Large intestine (tissue), 3 donors: Measurements from ENCODE around the gene IFT57. TPM values are rescaled to one million over a fixed set of nuclear protein-coding genes. Genes with fewer than 3 reads are reported as not detected.

Experiments used
- DNase-seq, 2 donors: peaks; one replicate each; pipeline versions ENCODE4 v3.0.0 to v3.0.0-alpha.2; 2013
- H3K27ac ChIP-seq: one replicate; pipeline ENCODE4 v1.5.1; 2013; ENCODE audit warnings: low read length
- H3K27me3 ChIP-seq: 2 replicates; pipeline ENCODE4 v1.6.1; 2013; ENCODE audit warnings: low read length; ENCODE audit not compliant: control insufficient read depth, insufficient read depth
- H3K36me3 ChIP-seq: 2 replicates; pipeline ENCODE4 v1.6.1; 2013; ENCODE audit warnings: low read length; ENCODE audit not compliant: control insufficient read depth, insufficient read depth
- H3K4me1 ChIP-seq: one replicate; pipeline ENCODE4 v1.6.1; 2013; ENCODE audit warnings: low read length; ENCODE audit not compliant: control insufficient read depth, insufficient read depth
- H3K4me3 ChIP-seq: one replicate; pipeline ENCODE4 v1.5.1; 2013; ENCODE audit warnings: low read length
- H3K9me3 ChIP-seq: one replicate; pipeline ENCODE4 v1.6.1; 2013; ENCODE audit warnings: mild to moderate bottlenecking, low read depth, low read length, moderate library complexity; ENCODE audit not compliant: control insufficient read depth
- WGBS: methylation state at CpG from one replicate; pipeline ENCODE4 v1.1.5; 2013; ENCODE audit warnings: low lambda C conversion rate; ENCODE audit not compliant: insufficient coverage; 5-methylcytosine and 5-hydroxymethylcytosine counted together
- polyA plus RNA-seq: library from polyadenylated mRNA; unstranded; fragments of 120-200 nt; gene quantifications from one replicate; pipeline ENCODE4 v1.2.1, GENCODE V29; 2013

The IFT57 gene
- polyA plus RNA-seq, 1 donor = 31.3 TPM

DNA sequence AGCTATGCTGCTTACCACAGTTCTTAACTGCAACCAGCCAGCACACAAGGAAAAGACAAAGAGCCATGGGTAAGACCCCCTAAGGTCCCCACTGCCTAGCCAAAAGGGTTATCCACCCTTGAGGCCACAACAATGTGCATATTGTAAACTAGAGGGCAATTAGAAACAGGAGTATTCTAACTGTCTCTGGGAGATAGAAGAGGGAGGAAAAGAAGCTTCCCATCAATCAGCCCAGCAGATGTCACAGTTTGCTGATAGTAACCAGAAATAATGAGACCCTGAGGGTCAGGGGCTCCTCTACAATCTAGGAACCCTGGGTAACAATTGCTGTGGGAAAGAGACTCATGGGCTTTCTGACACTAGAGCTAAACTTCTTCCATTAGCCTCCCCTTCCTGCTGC is 20.6 kb upstream of the IFT57 start:
- Histone ChIP-seq H3K36me3 (no peaks in the 10 kb centered on the region), H3K27ac (no peak overlapping the region), H3K27me3 (no peaks in the 10 kb centered on the region), H3K4me3 (no peak overlapping the region), H3K9me3 (no peaks in the 10 kb centered on the region), H3K4me1 (peaks cover 8% of the 10 kb centered on the region)
- no peak for DNase-seq

DNA sequence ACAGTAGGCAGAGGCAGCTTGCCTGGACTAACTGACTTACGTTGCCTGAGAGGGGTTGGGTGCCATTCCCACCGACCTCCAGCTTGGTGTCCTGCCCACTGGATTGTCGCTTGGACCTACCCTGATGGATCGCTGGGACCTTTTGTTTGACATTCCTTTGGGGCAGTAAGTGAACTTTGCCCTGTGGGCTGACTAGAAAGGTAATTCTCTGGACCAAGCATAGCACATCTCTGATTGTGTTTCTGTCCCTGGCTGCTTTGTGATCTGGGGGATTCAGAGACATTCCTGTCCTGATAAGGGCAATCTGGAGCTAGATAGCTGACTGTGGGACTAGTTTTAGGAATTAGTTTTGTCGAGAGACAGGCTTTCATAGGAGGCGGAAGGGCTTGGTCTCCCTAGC is 19.5 kb upstream of the IFT57 start:
- DNase-seq = peak in 1 of 2 donors; percentile 12
- Histone ChIP-seq H3K9me3 (no peaks in the 10 kb centered on the region), H3K36me3 (no peaks in the 10 kb centered on the region), H3K27me3 (no peaks in the 10 kb centered on the region), H3K4me3 (no peak overlapping the region), H3K27ac (no peak overlapping the region), H3K4me1 (peaks cover 8% of the 10 kb centered on the region)
- no CpG with 5 or more reads among the region's 6 CpGs for WGBS

DNA sequence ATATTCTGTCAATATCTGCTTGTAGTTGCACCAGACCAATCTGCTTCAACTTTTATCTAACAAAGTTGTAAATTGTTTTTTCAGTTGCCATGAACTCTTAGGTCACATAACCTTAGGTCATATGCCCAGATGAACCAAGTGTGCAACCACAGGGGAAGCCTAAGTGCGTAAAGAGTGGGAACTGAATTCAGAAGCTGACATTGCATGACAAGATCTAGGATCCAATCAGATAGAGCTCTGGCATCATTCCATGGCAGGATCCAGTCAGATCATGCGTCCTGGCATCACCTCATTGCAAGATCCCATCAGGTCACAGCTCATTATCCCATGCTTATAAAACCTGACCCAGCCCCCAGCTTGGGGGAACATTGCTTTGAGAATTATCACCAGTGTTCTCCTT is 18.9 kb upstream of the IFT57 start:
- WGBS = no CpG with 5 or more reads among the region's 2 CpGs
- Histone ChIP-seq H3K4me3 (no peak overlapping the region), H3K36me3 (no peaks in the 10 kb centered on the region), H3K27me3 (no peaks in the 10 kb centered on the region), H3K4me1 (peaks cover 8% of the 10 kb centered on the region), H3K9me3 (no peaks in the 10 kb centered on the region), H3K27ac (no peak overlapping the region)
- no peak for DNase-seq

DNA sequence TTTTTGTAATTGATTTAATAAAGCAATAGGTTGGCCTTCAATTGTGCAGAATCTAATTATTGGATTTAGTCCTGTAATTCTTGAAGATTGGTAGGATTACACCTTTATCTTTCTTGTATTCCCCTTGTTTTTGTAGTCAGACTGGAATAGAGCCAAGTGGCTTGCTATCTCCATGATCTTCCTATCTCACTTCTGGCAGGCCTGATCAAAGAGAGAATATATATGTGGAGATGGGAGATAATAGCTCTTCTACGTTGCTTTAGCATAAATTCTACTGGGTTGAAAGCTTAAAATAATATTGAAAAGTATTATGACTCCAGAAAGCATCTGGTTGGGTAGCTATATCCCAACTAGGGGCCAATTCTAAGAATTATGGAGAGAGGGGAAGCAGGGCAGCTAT is 16.9 kb upstream of the IFT57 start:
- Histone ChIP-seq H3K36me3 (no peaks in the 10 kb centered on the region), H3K4me1 (peaks cover 8% of the 10 kb centered on the region), H3K9me3 (no peaks in the 10 kb centered on the region), H3K4me3 (no peak overlapping the region), H3K27me3 (no peaks in the 10 kb centered on the region), H3K27ac (no peak overlapping the region)
- no CpG with 5 or more reads among the region's 1 CpG for WGBS
- no peak for DNase-seq

DNA sequence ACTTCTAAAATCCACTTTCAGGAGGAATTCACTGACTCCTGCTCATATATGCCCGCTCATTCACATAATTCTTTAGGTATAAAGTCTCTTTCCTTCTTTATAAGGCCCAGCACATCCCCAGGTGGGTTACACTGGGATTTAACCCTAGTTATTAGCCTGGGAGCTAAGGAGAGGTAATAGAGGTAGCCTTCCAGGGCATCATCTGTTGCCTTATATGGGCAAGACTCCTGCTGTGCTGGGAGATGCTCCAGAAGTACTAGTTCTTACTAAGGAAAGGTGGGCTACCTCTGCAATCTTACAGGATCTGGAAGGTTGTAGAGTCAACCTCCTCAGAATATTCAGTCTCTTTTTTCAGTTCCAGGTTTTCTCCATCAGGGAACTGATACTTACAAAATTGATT is 13.1 kb upstream of the IFT57 start:
- Histone ChIP-seq H3K4me1 (no peaks in the 10 kb centered on the region), H3K9me3 (no peaks in the 10 kb centered on the region), H3K36me3 (no peaks in the 10 kb centered on the region), H3K4me3 (no peak overlapping the region), H3K27me3 (no peaks in the 10 kb centered on the region), H3K27ac (no peak overlapping the region)
- no peak for DNase-seq
- 100% methylated on average over 1 of the region's 1 CpG for WGBS

DNA sequence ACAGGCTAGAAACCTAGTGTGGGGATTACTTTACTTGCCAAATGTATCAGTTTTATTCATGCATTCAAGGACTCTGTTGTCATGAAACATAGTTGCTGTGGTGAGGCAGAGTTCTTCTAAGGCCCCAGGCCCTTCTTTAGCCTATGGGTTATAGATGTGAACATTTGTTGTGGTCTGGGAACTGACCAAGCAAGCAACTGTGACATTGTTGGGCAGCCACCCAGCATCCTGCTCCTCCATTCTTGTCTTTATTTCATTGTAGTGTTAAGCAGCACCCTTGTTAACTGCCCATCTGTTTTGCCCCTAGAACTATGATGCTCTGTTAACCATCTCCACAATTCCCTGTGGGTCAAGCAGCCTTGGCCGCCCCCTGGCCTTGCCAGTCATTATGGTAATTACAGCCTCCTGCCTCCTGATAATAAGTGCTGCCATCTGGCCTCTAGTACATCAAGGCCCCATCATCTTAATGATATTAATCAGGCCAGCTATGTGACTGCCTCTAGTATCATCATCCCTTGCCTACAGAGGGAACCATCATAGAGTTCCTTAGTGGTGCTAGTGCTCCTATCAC is 12.2 kb upstream of the IFT57 start:
- H3K9me3 ChIP-seq = no peaks in the 10 kb centered on the region
- no peaks in the 10 kb centered on the region for H3K27me3 ChIP-seq
- no peaks in the 10 kb centered on the region for H3K4me1 ChIP-seq
- DNase-seq = no peak
- H3K4me3 ChIP-seq = no peak overlapping the region
- H3K27ac ChIP-seq = no peak overlapping the region
- H3K36me3 ChIP-seq = no peaks in the 10 kb centered on the region
- no CpG with 5 or more reads among the region's 1 CpG for WGBS

DNA sequence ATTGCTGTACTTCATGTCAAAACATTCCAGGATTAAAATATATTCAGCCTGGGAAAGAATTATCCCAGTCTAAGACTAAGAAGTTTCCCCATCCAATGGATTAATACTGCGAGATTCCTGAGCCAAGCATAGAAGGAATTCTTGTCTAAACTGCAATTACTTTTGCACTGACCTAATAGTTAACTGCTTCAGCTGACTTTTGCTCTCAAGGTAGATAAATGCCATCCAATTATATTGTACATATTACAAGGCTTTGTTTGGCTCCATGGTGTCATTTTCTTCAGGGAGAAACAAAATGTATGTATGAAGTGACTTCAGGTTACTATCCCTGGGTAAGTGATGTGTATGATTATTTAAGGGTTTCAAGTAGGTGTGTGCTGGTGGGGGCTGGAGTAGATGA is 6.1 kb upstream of the IFT57 start:
- Histone ChIP-seq H3K4me1 (peaks cover 15% of the 10 kb centered on the region), H3K27ac (peak overlapping the region; percentile 30), H3K27me3 (no peaks in the 10 kb centered on the region), H3K4me3 (no peak overlapping the region), H3K36me3 (no peaks in the 10 kb centered on the region), H3K9me3 (no peaks in the 10 kb centered on the region)
- DNase-seq = peak; percentile 26 to 64
- no CpG with 5 or more reads among the region's 1 CpG for WGBS

DNA sequence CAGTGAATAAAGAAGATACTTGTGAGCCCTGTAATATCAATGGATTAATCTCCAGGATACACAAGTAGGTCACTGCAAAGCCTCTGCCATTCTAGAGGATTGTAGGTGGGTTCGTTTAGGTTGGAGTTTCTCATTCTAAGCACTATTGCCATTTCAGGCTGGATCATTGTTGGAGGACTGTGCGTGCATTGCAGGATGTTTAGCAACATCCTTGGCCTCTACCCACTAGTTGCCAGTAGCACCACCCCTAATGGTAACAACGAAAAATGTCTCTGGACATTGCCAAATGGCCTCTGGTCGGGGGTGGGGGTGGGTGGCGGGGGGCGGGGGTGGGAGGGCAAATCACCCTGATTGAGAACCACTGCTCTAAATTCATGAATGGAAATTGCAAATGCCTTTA is 4.9 kb upstream of the IFT57 start:
- Histone ChIP-seq H3K27me3 (no peaks in the 10 kb centered on the region), H3K4me3 (no peak overlapping the region), H3K9me3 (no peaks in the 10 kb centered on the region), H3K27ac (no peak overlapping the region), H3K36me3 (no peaks in the 10 kb centered on the region), H3K4me1 (peaks cover 19% of the 10 kb centered on the region)
- DNase-seq = no peak
- WGBS = no CpG with 5 or more reads among the region's 6 CpGs

DNA sequence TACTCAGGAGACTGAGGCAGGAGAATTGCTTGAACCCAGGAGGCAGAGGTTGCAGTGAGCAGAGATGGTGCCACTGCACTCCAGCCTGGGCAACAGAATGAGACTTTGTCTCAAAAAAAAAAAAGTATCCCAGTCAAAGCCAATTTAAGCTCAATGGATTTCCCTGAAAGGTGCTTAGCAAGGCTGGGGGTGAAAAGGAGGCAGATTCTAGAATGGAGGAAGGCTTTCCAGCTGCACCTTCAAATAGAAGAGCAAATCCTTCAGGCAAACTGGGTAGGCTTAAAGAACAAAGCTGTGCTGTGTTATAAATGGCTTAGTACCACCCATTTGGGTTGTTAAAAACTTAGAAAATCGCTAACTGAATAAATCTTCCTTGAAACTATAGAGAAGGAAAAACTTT is 3.0 kb upstream of the IFT57 start:
- peaks cover 19% of the 10 kb centered on the region for H3K4me1 ChIP-seq
- no peaks in the 10 kb centered on the region for H3K36me3 ChIP-seq
- no peaks in the 10 kb centered on the region for H3K27me3 ChIP-seq
- H3K9me3 ChIP-seq = no peaks in the 10 kb centered on the region
- H3K4me3 ChIP-seq = no peak overlapping the region
- H3K27ac ChIP-seq = no peak overlapping the region
- 100% methylated on average over 1 of the region's 1 CpG for WGBS
- DNase-seq = no peak

DNA sequence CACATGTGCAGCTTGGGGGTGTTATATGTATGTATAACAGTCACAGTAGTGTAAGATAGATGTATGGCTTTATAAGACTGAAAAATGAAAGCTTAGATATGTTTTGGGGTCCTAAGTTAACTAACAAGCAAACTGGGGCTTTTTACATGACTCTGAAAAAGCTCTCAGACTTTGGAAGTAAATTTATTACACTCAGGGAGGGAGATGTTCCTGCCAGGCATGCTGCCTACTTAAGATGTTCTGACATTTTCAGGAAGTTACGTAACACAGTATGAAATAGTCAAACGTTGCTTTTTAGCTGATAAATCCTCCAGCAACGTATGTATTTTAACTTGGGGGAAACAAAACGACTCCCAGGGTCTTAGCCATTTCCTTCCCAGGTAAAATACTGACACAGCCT is 1.7 kb upstream of the IFT57 start:
- peak in 1 of 2 donors; percentile 22 for DNase-seq
- no peaks in the 10 kb centered on the region for H3K27me3 ChIP-seq
- WGBS = no CpG with 5 or more reads among the region's 4 CpGs
- no peak overlapping the region for H3K4me3 ChIP-seq
- peaks cover 16% of the 10 kb centered on the region for H3K4me1 ChIP-seq
- H3K9me3 ChIP-seq = no peaks in the 10 kb centered on the region
- no peaks in the 10 kb centered on the region for H3K36me3 ChIP-seq
- no peak overlapping the region for H3K27ac ChIP-seq

DNA sequence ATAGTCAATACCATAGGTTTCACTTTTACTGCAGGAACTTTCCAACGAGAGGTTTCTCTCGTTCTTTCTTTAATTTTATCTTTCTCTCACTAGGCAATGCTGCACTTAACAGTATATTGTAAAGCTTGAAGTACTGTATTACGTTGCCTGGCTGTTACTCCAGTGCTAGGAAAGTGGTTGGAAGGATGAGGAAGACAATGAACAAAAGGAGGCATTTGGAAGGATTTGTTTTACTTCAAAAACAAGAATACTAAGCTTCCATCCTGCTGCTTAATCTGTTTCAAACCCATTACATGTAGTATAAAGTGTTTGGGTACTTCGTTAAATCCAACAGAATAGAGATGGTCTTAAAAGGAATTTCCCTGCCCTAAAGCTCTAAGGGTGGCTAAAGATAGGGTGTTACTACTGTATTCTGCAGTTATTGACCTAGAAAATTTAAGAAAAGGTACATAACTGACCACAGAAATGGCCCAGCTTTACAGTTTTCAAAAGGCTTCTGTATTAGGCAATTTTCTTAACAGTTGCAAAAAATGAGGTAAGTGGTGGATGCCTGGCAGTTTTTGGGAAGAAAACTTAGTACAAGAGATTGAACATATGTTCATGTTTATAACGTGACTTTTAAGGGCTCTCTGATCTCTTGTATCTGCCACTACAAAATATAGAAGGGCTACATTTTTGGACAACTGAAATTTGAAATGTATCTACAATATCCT is 785 bp upstream of the IFT57 start:
- 6% methylated on average over 3 of the region's 5 CpGs for WGBS
- no peaks in the 10 kb centered on the region for H3K27me3 ChIP-seq
- H3K27ac ChIP-seq = peak overlapping the region; percentile 85
- H3K9me3 ChIP-seq = no peaks in the 10 kb centered on the region
- peak overlapping the region; percentile 79 for H3K4me3 ChIP-seq
- peaks cover 13% of the 10 kb centered on the region for H3K4me1 ChIP-seq
- no peaks in the 10 kb centered on the region for H3K36me3 ChIP-seq
- no peak for DNase-seq
